ENCODE results near the gene CCDC136.

- TF ChIP-seq POLR2AphosphoS5 (IDR thresholded peaks at IDR 0.05) (no peak), CTCF (IDR thresholded peaks at IDR 0.05 in 8 of 11, conservative IDR thresholded peaks at IDR 0.05 in 3 of 11) (no peak), POLR2A (IDR thresholded peaks at IDR 0.05) (no peak)
Measured at GRCh38 chr7:128757203-128757602, 34.6 kb upstream of the CCDC136 start.
